Measurements from ENCODE around the gene L3MBTL1. TPM values are rescaled to one million over a fixed set of nuclear protein-coding genes. Genes with fewer than 3 reads are reported as not detected.

The L3MBTL1 gene
- total RNA-seq, 2 donors from 2014 or later: 4.1 to 28.2 TPM

DNA sequence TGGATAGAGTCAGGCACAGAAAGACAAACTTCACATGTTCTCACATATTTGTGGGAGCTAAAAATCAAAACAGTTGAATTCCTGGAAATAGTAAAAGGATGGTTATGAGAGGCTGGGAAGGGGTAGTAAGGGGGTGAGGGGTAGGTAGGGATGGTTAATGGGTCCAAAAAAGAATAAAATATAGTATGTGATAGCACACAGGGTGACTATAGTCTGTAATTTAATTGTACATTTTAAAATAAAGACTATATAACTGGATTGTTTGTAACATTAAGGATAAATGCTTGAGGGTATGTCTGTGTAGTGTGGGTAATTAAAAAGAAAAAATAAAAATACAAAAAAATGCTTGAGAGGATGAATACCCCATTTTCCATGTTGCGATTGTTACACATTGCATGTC lies 39.9 kb upstream of the L3MBTL1 start:
- H3K27me3 ChIP-seq: no peaks in the 10 kb centered on the region
- H3K9me3 ChIP-seq: no peaks in the 10 kb centered on the region
- no peak overlapping the region for H3K4me3 ChIP-seq
- TF ChIP-seq, protein P1, sequence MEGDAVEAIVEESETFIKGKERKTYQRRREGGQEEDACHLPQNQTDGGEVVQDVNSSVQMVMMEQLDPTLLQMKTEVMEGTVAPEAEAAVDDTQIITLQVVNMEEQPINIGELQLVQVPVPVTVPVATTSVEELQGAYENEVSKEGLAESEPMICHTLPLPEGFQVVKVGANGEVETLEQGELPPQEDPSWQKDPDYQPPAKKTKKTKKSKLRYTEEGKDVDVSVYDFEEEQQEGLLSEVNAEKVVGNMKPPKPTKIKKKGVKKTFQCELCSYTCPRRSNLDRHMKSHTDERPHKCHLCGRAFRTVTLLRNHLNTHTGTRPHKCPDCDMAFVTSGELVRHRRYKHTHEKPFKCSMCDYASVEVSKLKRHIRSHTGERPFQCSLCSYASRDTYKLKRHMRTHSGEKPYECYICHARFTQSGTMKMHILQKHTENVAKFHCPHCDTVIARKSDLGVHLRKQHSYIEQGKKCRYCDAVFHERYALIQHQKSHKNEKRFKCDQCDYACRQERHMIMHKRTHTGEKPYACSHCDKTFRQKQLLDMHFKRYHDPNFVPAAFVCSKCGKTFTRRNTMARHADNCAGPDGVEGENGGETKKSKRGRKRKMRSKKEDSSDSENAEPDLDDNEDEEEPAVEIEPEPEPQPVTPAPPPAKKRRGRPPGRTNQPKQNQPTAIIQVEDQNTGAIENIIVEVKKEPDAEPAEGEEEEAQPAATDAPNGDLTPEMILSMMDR (IDR thresholded peaks at IDR 0.05): no peak
- peaks cover 69% of the 10 kb centered on the region for H3K36me3 ChIP-seq
- DNase-seq (ENCODE audit: low spot score): no peak
- H3K4me1 ChIP-seq: no peaks in the 10 kb centered on the region
- H3K27ac ChIP-seq: no peak overlapping the region

DNA sequence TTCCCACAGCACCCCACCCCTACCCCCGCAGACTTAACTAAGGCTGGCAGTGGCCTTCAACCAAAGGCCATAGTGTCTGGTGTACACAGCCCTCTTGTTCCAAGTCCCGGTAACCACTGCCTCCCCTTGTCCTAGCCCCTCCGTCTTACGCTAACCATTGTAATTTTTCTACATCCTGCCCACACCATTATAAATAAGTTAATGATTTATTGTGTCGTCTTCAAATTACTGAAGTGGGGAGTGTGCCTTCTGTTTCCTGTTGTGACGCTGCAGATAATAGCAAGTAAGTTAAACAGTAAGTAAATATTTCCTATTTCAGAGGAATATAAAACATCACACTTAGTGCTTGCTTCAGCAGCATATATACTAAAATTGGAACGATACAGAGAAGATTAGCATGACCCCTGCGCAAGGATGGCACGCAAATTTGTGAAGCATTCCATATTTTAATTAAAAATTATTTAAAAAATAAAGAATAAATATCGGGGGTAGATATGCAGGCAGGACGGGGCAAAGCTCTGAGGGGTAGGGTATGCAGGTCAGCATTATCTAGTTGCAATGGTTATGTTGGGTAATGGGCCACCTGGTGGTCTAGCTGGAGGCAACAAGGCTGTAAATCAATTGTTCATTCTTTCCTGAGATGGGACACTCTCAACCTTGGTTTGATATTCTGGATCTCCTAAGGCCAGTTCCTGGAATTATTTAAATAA lies 34.7 kb upstream of the L3MBTL1 start:
- Histone ChIP-seq H3K36me3 (peaks cover 22% of the 10 kb centered on the region), H3K27ac (no peak overlapping the region), H3K4me1 (no peaks in the 10 kb centered on the region), H3K9me3 (no peaks in the 10 kb centered on the region), H3K27me3 (no peaks in the 10 kb centered on the region), H3K4me3 (no peak overlapping the region)
- TF ChIP-seq, protein P1 (IDR thresholded peaks at IDR 0.05): no peak
- no peak for DNase-seq (ENCODE audit: low spot score)

DNA sequence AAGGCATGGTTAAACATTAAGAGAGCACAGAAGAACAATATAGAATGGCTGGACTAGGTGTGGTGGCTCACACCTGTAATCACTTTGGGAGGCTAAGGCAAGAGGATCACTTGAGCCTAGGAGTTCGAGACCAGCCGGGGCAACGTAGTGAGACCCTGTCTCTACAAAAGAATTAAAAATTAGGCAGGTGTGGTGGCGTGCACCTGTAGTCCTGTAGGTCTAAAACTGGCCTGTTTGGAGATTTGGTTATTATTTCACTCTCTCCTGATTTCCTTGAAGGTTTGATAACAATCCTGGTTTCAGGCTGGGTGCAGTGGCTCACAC lies 34.2 kb upstream of the L3MBTL1 start:
- TF ChIP-seq, protein P1 (IDR thresholded peaks at IDR 0.05): no peak
- no peak overlapping the region for H3K4me3 ChIP-seq
- no peak overlapping the region for H3K27ac ChIP-seq
- H3K9me3 ChIP-seq: no peaks in the 10 kb centered on the region
- no peak for DNase-seq (ENCODE audit: low spot score)
- no peaks in the 10 kb centered on the region for H3K4me1 ChIP-seq
- peaks cover 17% of the 10 kb centered on the region for H3K36me3 ChIP-seq
- H3K27me3 ChIP-seq: no peaks in the 10 kb centered on the region

DNA sequence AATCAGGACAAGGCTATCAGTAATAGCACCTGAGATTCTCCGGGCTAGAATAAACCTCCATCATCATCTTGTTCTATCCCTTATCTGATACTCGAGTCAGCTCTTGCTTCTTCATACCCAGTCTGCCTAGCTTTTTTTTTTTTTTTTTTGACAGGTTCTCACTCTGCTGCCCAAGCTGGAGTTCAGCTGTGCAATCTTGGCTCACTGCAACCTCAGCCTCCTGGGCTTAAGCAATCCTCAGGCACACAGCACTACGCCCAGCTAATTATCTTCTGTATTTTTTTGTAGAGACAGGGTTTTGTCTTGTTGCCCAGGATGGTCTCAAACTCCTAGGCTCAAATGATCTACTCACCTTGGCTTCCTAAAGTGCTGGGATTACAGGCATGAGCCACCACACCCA lies 30.3 kb upstream of the L3MBTL1 start:
- no peak for DNase-seq (ENCODE audit: low spot score)
- Histone ChIP-seq H3K27me3 (no peaks in the 10 kb centered on the region), H3K4me3 (no peak overlapping the region), H3K27ac (no peak overlapping the region), H3K9me3 (no peaks in the 10 kb centered on the region), H3K36me3 (peaks cover 2% of the 10 kb centered on the region), H3K4me1 (no peaks in the 10 kb centered on the region)
- TF ChIP-seq, protein P1 (IDR thresholded peaks at IDR 0.05): no peak

DNA sequence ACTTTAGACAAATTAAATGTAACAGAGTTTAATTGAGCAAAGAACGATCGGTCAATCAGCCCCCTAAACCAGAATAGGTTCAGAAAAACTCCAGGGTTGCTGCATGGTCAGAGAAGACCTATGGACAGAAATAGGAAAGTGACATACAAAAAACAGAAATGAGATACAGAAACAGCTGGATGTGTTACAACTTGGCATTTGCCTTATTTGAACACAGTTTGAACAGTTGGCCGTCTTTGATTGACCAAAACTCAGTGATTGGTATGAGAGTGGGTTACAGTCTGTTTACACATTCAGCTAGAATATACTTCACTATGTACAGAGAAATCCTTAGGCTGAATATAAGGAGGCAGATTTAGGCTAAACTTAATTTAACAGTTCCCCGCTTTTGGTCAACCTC lies 29.9 kb upstream of the L3MBTL1 start:
- Histone ChIP-seq H3K27me3 (no peaks in the 10 kb centered on the region), H3K9me3 (no peaks in the 10 kb centered on the region), H3K27ac (no peak overlapping the region), H3K4me3 (no peak overlapping the region), H3K36me3 (no peaks in the 10 kb centered on the region), H3K4me1 (no peaks in the 10 kb centered on the region)
- TF ChIP-seq, protein P1 (IDR thresholded peaks at IDR 0.05): no peak
- no peak for DNase-seq (ENCODE audit: low spot score)

DNA sequence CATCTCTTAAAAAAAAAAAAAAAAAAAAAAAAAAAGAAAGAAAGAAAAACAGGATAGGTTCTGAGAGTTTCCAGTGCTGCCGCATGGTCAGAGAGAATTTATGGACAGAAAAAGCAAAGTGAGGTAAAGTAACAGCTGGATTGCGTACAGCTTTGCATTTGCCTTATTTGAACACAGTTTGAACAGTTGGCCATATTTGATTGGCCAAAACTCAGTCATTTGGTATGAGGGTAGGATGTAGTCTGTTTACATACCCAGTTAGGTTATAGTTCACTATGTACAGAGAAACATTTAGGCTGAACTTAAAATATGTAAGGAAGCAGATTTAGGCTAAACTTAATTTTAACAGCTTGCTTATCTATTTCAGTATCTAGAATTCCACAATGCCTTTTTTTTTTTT lies 17.5 kb upstream of the L3MBTL1 start:
- Histone ChIP-seq H3K27ac (no peak overlapping the region), H3K27me3 (no peaks in the 10 kb centered on the region), H3K4me3 (no peak overlapping the region), H3K36me3 (no peaks in the 10 kb centered on the region), H3K4me1 (no peaks in the 10 kb centered on the region), H3K9me3 (peaks cover 0 to under 1% of the 10 kb centered on the region in 2 donors)
- TF ChIP-seq, protein P1 (IDR thresholded peaks at IDR 0.05): no peak
- no peak for DNase-seq (ENCODE audit: low spot score)

All from right atrium auricular region (tissue), 2 donors.